NCI-H2107 treated with DMSO at 0.1 percent for 48 hours (cell line): Measurements from ENCODE around the gene SLC38A8.

ENCODE experiments used
- DNase-seq: peaks from one replicate; lab custom pipeline; 2025; ENCODE audit not compliant: unreplicated experiment; lab: John Stamatoyannopoulos, UW

SLC38A8 gene

GRCh38 chr16:84068783-84069462 is 26.3 kb upstream of the SLC38A8 start:
- DNase-seq: no peak

- DNase-seq: no peak
These were observed 25.4 kb upstream of the SLC38A8 start for GRCh38 chr16:84068041-84068440.

GRCh38 chr16:84067640-84068039 is 25.0 kb upstream of the SLC38A8 start:
- DNase-seq: no peak

- DNase-seq: peak; percentile 59
These were observed 23.0 kb upstream of the SLC38A8 start for GRCh38 chr16:84065536-84066132.

- DNase-seq: no peak
These were observed 21.4 kb upstream of the SLC38A8 start for GRCh38 chr16:84063980-84064379.

- DNase-seq: peak; percentile 41
These were observed 20.4 kb upstream of the SLC38A8 start for GRCh38 chr16:84062734-84063640.

GRCh38 chr16:84061236-84061819 is 18.7 kb upstream of the SLC38A8 start:
- DNase-seq: no peak

GRCh38 chr16:84059946-84060901 is 17.6 kb upstream of the SLC38A8 start:
- DNase-seq: peak; percentile 85

- no peak for DNase-seq
These were observed 16.5 kb upstream of the SLC38A8 start for GRCh38 chr16:84059111-84059510.

- DNase-seq: no peak
These were observed 16.1 kb upstream of the SLC38A8 start for GRCh38 chr16:84058664-84059063.

- DNase-seq: no peak
These were observed 15.6 kb upstream of the SLC38A8 start for GRCh38 chr16:84058211-84058610.

GRCh38 chr16:84056933-84057332 is 14.3 kb upstream of the SLC38A8 start:
- DNase-seq: no peak

GRCh38 chr16:84055801-84056634 is 13.4 kb upstream of the SLC38A8 start:
- no peak for DNase-seq

- DNase-seq: no peak
These were observed 12.8 kb upstream of the SLC38A8 start for GRCh38 chr16:84055366-84055765.

- DNase-seq: no peak
These were observed 12.3 kb upstream of the SLC38A8 start for GRCh38 chr16:84054916-84055315.

- DNase-seq: no peak
These were observed 11.7 kb upstream of the SLC38A8 start for GRCh38 chr16:84054271-84054670.

- no peak for DNase-seq
These were observed 10.6 kb upstream of the SLC38A8 start for GRCh38 chr16:84053237-84053636.

- DNase-seq: no peak
These were observed 9.6 kb upstream of the SLC38A8 start for GRCh38 chr16:84052071-84052622.

- DNase-seq: no peak
These were observed 7.7 kb upstream of the SLC38A8 start for GRCh38 chr16:84050316-84050715.
